ENCODE results near the gene PTPRE. TPM values are rescaled to one million over a fixed set of nuclear protein-coding genes. Genes with fewer than 3 reads are reported as not detected.

Gene PTPRE, protein sequence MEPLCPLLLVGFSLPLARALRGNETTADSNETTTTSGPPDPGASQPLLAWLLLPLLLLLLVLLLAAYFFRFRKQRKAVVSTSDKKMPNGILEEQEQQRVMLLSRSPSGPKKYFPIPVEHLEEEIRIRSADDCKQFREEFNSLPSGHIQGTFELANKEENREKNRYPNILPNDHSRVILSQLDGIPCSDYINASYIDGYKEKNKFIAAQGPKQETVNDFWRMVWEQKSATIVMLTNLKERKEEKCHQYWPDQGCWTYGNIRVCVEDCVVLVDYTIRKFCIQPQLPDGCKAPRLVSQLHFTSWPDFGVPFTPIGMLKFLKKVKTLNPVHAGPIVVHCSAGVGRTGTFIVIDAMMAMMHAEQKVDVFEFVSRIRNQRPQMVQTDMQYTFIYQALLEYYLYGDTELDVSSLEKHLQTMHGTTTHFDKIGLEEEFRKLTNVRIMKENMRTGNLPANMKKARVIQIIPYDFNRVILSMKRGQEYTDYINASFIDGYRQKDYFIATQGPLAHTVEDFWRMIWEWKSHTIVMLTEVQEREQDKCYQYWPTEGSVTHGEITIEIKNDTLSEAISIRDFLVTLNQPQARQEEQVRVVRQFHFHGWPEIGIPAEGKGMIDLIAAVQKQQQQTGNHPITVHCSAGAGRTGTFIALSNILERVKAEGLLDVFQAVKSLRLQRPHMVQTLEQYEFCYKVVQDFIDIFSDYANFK
- total RNA-seq = 100 to 1,000 TPM; 274 to 280 (median 275) TPM
- 98.9 TPM for total RNA-seq (2013)

DNA sequence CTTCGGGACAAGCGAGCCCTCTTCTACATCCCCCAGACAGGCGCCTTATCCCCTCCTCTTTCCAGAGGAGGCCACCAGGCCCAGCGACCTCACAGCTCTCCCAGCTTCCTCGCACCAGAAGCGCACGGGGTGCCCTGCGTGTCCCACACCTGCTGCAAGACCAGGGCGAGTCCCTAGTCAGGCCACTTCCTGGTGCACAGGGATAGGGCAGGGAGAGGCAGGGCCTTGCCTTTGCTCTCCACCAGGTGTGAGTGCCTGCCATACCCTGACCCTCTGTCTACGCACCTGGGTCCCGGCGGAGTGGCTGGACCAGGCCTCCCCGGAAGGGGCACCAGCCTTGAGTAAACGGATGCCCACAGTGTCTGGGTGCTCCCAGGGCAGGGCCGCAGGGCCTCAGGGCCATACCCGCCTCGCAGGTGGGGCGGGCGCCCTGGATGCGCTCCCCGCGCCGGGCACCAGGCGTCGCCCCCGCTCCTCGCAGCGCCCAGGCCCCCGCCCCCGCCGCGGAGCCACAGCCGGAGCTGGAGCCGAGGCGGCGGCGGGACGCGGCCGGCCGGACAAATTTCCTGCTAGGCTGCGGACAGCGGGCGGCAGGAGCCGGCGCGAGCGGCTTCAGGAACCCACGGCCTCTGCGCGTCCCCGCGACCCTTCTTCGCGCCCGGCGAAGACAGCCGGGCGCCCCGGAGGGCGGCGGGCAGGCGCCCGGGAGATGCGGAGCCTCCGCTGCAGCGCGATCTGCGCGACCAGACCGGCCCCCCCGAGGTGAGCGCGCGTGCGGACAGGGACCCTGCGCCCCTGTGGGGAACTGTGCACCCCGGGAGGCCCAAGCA, at the start of gene PTPRE:
Gene PTPRE, plus strand, starts transcription at position 556 of the 830 bp plus-strand sequence. CDS start 133,779 bp downstream, outside the sequence.
- WGBS (ENCODE audit: insufficient coverage) = 7% methylated on average over 78 of the region's 78 CpGs
- no peak within 1 kb of the TSS for H3K27ac ChIP-seq (ENCODE audit: low read length)
- peak; percentile 74 to 75 for DNase-seq

DNA sequence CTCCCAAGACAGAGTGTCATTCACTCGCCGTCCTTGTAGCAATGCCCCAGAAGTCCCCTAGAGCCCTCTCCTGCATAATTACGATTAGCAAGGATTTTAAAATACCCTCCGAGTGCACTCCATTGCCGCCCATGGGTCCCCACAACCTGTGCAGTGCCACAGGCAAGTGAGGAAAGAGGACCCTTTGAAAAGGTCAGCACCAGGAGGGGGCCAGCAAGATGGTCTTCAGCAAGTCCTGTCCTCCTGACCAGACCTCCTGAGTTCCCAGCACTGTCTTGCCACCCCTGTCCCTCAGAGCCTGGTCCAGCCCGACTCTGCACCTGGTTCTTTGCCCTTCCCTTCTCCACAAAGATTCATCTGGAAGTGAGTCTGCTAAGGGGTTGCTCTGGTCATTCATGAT, 46.3 kb upstream of the PTPRE start:
- no peak overlapping the region for H3K4me3 ChIP-seq (ENCODE audit: low read length)
- DNase-seq = no peak
- Mint-ChIP-seq H3K4me1 (no peaks in the 10 kb centered on the region), H3K4me3 (no peak overlapping the region), H3K36me3 (no peaks in the 10 kb centered on the region), H3K9me3 (no peaks in the 10 kb centered on the region), H3K27ac (no peak overlapping the region), H3K27me3 (ENCODE audit: low read depth in 2 of 2) (peaks cover 2 to 22% of the 10 kb centered on the region in 2 donors)
- no peaks in the 10 kb centered on the region for H3K36me3 ChIP-seq (ENCODE audit: control insufficient read depth, insufficient read depth, low read length)
- peaks cover under 1% of the 10 kb centered on the region for H3K4me1 ChIP-seq (ENCODE audit: control insufficient read depth, insufficient read depth, low read length)
- H3K27me3 ChIP-seq (ENCODE audit: control insufficient read depth, insufficient read depth, low read length) = no peaks in the 10 kb centered on the region
- intact Hi-C loops (cut with micrococcal nuclease) = no loop called here
- no peak overlapping the region for H3K27ac ChIP-seq (ENCODE audit: low read length)
- WGBS (ENCODE audit: insufficient coverage) = 89% methylated on average over 6 of the region's 6 CpGs
- no peaks in the 10 kb centered on the region for H3K9me3 ChIP-seq (ENCODE audit: control insufficient read depth, insufficient read depth, low read length)
- ATAC-seq = no peak
- TF ChIP-seq, protein P1, sequence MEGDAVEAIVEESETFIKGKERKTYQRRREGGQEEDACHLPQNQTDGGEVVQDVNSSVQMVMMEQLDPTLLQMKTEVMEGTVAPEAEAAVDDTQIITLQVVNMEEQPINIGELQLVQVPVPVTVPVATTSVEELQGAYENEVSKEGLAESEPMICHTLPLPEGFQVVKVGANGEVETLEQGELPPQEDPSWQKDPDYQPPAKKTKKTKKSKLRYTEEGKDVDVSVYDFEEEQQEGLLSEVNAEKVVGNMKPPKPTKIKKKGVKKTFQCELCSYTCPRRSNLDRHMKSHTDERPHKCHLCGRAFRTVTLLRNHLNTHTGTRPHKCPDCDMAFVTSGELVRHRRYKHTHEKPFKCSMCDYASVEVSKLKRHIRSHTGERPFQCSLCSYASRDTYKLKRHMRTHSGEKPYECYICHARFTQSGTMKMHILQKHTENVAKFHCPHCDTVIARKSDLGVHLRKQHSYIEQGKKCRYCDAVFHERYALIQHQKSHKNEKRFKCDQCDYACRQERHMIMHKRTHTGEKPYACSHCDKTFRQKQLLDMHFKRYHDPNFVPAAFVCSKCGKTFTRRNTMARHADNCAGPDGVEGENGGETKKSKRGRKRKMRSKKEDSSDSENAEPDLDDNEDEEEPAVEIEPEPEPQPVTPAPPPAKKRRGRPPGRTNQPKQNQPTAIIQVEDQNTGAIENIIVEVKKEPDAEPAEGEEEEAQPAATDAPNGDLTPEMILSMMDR (IDR thresholded peaks at IDR 0.05) = no peak

More for the DNA sequence above, at the start of gene PTPRE:
- Histone ChIP-seq H3K27me3 (ENCODE audit: control insufficient read depth, insufficient read depth, low read length) (peaks cover 11% of the 10 kb centered on the region), H3K4me3 (ENCODE audit: low read length) (no peak within 1 kb of the TSS), H3K36me3 (ENCODE audit: control insufficient read depth, insufficient read depth, low read length) (no peaks in the 10 kb centered on the region), H3K9me3 (ENCODE audit: control insufficient read depth, insufficient read depth, low read length) (no peaks in the 10 kb centered on the region), H3K4me1 (ENCODE audit: control insufficient read depth, insufficient read depth, low read length) (peaks cover 10% of the 10 kb centered on the region)
- Mint-ChIP-seq H3K27ac (no peak within 1 kb of the TSS), H3K36me3 (no peaks in the 10 kb centered on the region), H3K9me3 (no peaks in the 10 kb centered on the region), H3K4me3 (peak within 1 kb of the TSS; percentile 49), H3K27me3 (ENCODE audit: low read depth in 2 of 2) (peaks cover 39 to 65% of the 10 kb centered on the region in 2 donors), H3K4me1 (no peaks in the 10 kb centered on the region)
- intact Hi-C loops (cut with micrococcal nuclease) = loop anchor here (1.0 to 5.0 kb wide), 3 partner anchors 105 to 246 kb away; no protein-coding TSS in a partner anchor
- ATAC-seq = peak; percentile 91 to 99 (median 98)
- TF ChIP-seq, protein P1 (IDR thresholded peaks at IDR 0.05) = peak; percentile 73

DNA sequence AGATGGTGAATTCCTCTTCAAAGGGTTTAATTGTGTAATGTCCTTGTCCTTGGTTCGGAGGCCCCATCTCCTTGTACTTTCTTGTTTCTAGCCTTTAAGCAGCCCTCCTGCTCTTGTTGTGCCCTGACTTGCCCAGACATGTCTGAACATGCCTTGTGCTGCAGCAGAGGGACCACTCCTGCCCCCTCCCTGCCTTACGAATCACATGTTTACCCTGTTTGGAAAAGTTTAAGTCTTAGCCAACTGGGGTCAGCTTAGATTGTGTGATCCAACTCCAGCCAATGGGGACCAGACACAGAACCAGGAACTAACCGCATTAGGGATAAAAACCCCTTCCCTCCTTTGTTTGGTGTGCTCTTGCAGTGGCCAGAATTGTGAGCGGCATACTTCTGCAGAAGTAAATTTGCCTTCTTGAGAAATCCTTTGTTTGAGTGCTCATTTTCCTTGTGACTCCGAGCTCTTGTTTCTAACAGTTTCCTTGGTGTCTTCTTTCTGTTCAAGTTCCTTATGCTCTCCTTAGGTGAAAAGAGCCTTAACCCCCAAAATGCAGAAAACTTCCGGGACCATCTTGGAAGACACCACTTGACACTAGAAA, 43.6 kb upstream of the PTPRE start:
- WGBS (ENCODE audit: insufficient coverage) = 95% methylated on average over 6 of the region's 6 CpGs
- Histone ChIP-seq H3K36me3 (ENCODE audit: control insufficient read depth, insufficient read depth, low read length) (no peaks in the 10 kb centered on the region), H3K4me1 (ENCODE audit: control insufficient read depth, insufficient read depth, low read length) (no peaks in the 10 kb centered on the region), H3K27me3 (ENCODE audit: control insufficient read depth, insufficient read depth, low read length) (no peaks in the 10 kb centered on the region), H3K4me3 (ENCODE audit: low read length) (no peak overlapping the region), H3K9me3 (ENCODE audit: control insufficient read depth, insufficient read depth, low read length) (no peaks in the 10 kb centered on the region), H3K27ac (ENCODE audit: low read length) (no peak overlapping the region)
- no peak for ATAC-seq
- H3K4me1 Mint-ChIP-seq = no peaks in the 10 kb centered on the region
- H3K27ac Mint-ChIP-seq = no peak overlapping the region
- TF ChIP-seq, protein P1 (IDR thresholded peaks at IDR 0.05) = no peak
- no peak for DNase-seq
- H3K9me3 Mint-ChIP-seq = no peaks in the 10 kb centered on the region
- H3K4me3 Mint-ChIP-seq = no peak overlapping the region
- peaks cover 4 to 40% of the 10 kb centered on the region in 2 donors for H3K27me3 Mint-ChIP-seq (ENCODE audit: low read depth in 2 of 2)
- H3K36me3 Mint-ChIP-seq = no peaks in the 10 kb centered on the region
- intact Hi-C loops (cut with micrococcal nuclease) = no loop called here
